Measurements from ENCODE around the gene ALKBH8. TPM values are rescaled to one million over a fixed set of nuclear protein-coding genes. Genes with fewer than 3 reads are reported as not detected.

Gene ALKBH8
- total and polyA plus RNA-seq, 2 experiments from 2014 or later = 6.1 to 6.5 TPM

DNA sequence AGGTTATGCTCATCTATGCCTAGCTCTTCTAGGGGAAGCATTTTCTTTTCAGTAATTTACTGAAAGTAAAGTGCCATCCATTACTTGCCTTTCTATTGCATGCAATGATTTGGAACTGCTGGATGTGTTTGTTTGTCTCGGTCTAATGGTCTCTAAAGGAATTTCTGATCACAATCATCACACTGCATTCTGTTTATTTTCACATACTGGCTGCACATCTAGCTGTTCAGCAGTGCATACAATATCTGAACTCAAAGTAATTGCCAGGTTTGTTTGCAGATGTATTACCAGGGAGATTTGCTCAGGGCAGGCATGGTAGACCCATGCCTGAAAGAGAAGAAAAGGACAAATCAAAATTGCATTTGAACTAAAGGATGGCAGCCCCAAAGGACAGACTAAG is 71.5 kb downstream of the ALKBH8 start:
- no peaks in the 10 kb centered on the region for H3K9me3 ChIP-seq (ENCODE audit: low read depth)
- no peak overlapping the region for H3K27ac ChIP-seq
- TF ChIP-seq, protein P1, sequence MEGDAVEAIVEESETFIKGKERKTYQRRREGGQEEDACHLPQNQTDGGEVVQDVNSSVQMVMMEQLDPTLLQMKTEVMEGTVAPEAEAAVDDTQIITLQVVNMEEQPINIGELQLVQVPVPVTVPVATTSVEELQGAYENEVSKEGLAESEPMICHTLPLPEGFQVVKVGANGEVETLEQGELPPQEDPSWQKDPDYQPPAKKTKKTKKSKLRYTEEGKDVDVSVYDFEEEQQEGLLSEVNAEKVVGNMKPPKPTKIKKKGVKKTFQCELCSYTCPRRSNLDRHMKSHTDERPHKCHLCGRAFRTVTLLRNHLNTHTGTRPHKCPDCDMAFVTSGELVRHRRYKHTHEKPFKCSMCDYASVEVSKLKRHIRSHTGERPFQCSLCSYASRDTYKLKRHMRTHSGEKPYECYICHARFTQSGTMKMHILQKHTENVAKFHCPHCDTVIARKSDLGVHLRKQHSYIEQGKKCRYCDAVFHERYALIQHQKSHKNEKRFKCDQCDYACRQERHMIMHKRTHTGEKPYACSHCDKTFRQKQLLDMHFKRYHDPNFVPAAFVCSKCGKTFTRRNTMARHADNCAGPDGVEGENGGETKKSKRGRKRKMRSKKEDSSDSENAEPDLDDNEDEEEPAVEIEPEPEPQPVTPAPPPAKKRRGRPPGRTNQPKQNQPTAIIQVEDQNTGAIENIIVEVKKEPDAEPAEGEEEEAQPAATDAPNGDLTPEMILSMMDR (IDR thresholded peaks at IDR 0.05; ENCODE audit: low read depth, low read length) = no peak
- H3K4me1 ChIP-seq (ENCODE audit: low read depth) = no peaks in the 10 kb centered on the region
- no peaks in the 10 kb centered on the region for H3K36me3 ChIP-seq
- no peak overlapping the region for H3K4me3 ChIP-seq
- H3K27me3 ChIP-seq = no peaks in the 10 kb centered on the region
- no peak for DNase-seq (ENCODE audit: low read depth in 1 of 2, low spot score in 1 of 2)

DNA sequence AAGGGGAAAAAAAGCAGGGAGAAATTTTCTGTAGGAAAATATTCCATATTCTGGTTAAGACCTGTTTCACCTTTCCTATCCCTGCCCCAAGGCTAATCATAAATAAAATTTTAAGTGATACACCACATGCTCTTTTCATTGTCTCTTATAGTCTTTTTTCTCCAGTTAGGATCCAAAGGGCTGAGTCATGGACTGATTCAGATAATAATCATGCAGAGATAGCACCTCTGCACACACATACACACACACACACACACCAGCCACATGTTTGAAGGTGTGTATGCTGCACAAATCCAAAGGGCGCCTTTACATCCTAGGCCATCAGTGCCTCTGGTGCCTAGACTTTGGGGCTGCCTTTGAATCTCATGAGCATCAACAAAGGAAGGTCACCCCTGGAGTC is 72.4 kb downstream of the ALKBH8 start:
- no peaks in the 10 kb centered on the region for H3K4me1 ChIP-seq (ENCODE audit: low read depth)
- no peaks in the 10 kb centered on the region for H3K9me3 ChIP-seq (ENCODE audit: low read depth)
- peak in 1 of 2 donors; percentile 2 for DNase-seq (ENCODE audit: low read depth in 1 of 2, low spot score in 1 of 2)
- no peak overlapping the region for H3K4me3 ChIP-seq
- no peaks in the 10 kb centered on the region for H3K36me3 ChIP-seq
- no peak overlapping the region for H3K27ac ChIP-seq
- H3K27me3 ChIP-seq = no peaks in the 10 kb centered on the region
- TF ChIP-seq, protein P1 (IDR thresholded peaks at IDR 0.05; ENCODE audit: low read depth, low read length) = no peak

DNA sequence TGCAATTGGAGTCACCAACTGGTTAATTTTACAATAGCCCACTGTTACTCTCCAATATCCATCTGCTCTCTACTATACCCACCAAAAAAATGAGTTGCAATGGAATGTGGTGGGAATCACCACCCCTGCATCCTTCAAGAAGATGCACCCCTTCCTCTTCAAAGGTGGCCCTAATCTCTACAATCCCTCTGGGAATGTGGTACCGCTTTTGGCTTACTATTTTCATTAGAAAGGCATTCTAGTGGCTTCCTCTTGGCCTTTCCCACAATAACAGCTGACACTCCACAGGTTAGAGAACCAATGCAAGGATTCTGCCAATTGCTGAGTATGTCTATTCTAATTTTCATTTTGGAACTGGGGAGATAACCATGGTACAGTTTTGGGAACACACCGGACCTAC is 74.7 kb downstream of the ALKBH8 start:
- Histone ChIP-seq H3K4me3 (no peak overlapping the region), H3K4me1 (ENCODE audit: low read depth) (no peaks in the 10 kb centered on the region), H3K36me3 (no peaks in the 10 kb centered on the region), H3K9me3 (ENCODE audit: low read depth) (no peaks in the 10 kb centered on the region), H3K27me3 (no peaks in the 10 kb centered on the region), H3K27ac (no peak overlapping the region)
- DNase-seq (ENCODE audit: low read depth in 1 of 2, low spot score in 1 of 2) = no peak
- TF ChIP-seq, protein P1 (IDR thresholded peaks at IDR 0.05; ENCODE audit: low read depth, low read length) = no peak

DNA sequence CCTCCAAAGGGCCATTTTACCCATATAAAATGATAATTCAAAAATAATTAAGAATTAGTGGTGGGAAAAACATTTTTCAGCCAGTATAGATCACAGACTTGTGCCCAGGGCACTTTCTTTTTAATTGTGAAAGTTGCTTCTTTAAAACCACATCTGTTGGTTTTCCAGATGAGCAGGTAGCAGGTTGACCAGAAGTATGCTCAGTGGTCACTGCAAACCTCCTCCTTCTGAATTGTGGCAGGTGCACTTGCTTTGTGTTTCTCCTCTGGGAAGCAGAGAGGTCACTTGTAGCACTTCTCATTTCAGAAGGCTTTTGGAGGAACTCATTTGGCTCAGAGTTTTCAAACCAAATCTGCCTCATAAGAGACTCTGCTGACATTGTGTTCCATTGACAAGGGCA is 83.3 kb downstream of the ALKBH8 start:
- no peaks in the 10 kb centered on the region for H3K9me3 ChIP-seq (ENCODE audit: low read depth)
- no peak overlapping the region for H3K27ac ChIP-seq
- H3K36me3 ChIP-seq = no peaks in the 10 kb centered on the region
- no peaks in the 10 kb centered on the region for H3K27me3 ChIP-seq
- no peak for DNase-seq (ENCODE audit: low read depth in 1 of 2, low spot score in 1 of 2)
- TF ChIP-seq, protein P1 (IDR thresholded peaks at IDR 0.05; ENCODE audit: low read depth, low read length) = no peak
- no peak overlapping the region for H3K4me3 ChIP-seq
- H3K4me1 ChIP-seq (ENCODE audit: low read depth) = no peaks in the 10 kb centered on the region

DNA sequence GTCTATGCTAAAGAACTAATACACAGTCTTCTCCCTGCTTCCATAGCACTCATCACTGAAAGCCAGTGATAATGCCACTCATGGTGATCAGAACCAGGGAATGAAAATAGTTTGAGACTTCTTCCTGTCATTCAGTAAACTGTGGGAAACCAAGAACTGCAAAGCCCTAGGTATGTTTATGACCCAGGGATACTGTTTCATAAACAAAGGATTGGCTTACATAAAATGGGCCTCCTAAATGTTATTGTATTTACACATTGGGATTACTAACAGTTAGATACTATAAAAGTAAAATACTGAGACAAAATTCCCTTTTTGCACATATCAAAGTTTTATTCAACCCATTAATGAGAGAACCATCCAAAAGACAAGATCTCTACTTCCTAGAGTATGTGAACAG is 86.6 kb downstream of the ALKBH8 start:
- no peak for DNase-seq (ENCODE audit: low read depth in 1 of 2, low spot score in 1 of 2)
- no peak overlapping the region for H3K27ac ChIP-seq
- H3K4me1 ChIP-seq (ENCODE audit: low read depth) = no peaks in the 10 kb centered on the region
- no peak overlapping the region for H3K4me3 ChIP-seq
- no peaks in the 10 kb centered on the region for H3K36me3 ChIP-seq
- TF ChIP-seq, protein P1 (IDR thresholded peaks at IDR 0.05; ENCODE audit: low read depth, low read length) = no peak
- H3K9me3 ChIP-seq (ENCODE audit: low read depth) = no peaks in the 10 kb centered on the region
- no peaks in the 10 kb centered on the region for H3K27me3 ChIP-seq

DNA sequence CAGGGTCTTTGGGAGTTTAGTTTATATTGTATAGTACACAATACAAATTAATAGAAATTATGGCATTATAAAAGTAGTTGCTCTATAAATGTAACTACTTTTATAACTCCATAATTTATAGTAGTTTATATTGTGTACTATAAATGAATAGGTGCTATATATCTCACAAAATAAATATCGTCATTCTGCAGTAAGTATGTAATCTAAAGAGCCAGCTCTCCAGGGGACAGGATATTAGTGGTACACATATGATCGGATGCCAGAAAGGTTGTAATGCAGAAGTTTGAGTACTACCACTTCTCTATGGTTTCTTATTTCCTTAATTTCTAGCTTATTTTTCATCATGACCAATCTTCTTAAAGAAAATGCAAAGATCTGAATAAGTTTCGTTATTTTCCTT is 87.7 kb downstream of the ALKBH8 start:
- H3K27ac ChIP-seq = no peak overlapping the region
- TF ChIP-seq, protein P1 (IDR thresholded peaks at IDR 0.05; ENCODE audit: low read depth, low read length) = no peak
- no peak overlapping the region for H3K4me3 ChIP-seq
- no peaks in the 10 kb centered on the region for H3K9me3 ChIP-seq (ENCODE audit: low read depth)
- H3K4me1 ChIP-seq (ENCODE audit: low read depth) = no peaks in the 10 kb centered on the region
- no peaks in the 10 kb centered on the region for H3K36me3 ChIP-seq
- DNase-seq (ENCODE audit: low read depth in 1 of 2, low spot score in 1 of 2) = no peak
- H3K27me3 ChIP-seq = no peaks in the 10 kb centered on the region

Data from cardiac muscle cell (in vitro differentiated cells and primary cell).